ENCODE measurements around the gene SEMA3E. TPM values are rescaled to one million over a fixed set of nuclear protein-coding genes. Genes with fewer than 3 reads are reported as not detected.

SEMA3E gene
- total and polyA plus RNA-seq, 9 of the 15 experiments (the other 6 are each of a cell fraction or from before 2014, with no cell fraction given) = 0.01 to 1.4 (median 0.14) TPM; not detected in 2

GRCh38 chr7:83487801-83488200 is 161.1 kb downstream of the SEMA3E start (continued):
- TF ChIP-seq VEZF1 (CRISPR knock-in tag; IDR thresholded peaks at IDR 0.05) (no peak), SMC3 (conservative IDR thresholded peaks at IDR 0.05; ENCODE audit: insufficient read depth, low read depth, low read length) (no peak)

GRCh38 chr7:83486957-83487356 is 162.0 kb downstream of the SEMA3E start:
- FAIRE-seq (no peak), ATAC-seq (no peak), DNase-seq (ENCODE audit: extremely low read depth in 1 of 4, low spot score in 3 of 4) (no peak)
- no peaks in the 10 kb centered on the region for H3K79me2 ChIP-seq (ENCODE audit: control insufficient read depth, insufficient read depth, low read length)
- H3K36me3 ChIP-seq (ENCODE audit: control insufficient read depth, insufficient read depth, low read length) = no peaks in the 10 kb centered on the region
- no peaks in the 10 kb centered on the region for H4K20me1 ChIP-seq (replicated peaks; ENCODE audit: control insufficient read depth, insufficient read depth, low read length)
- no peaks in the 10 kb centered on the region for H3K9me3 ChIP-seq (replicated peaks; ENCODE audit: control insufficient read depth, insufficient read depth, low read depth, low read length)
- in situ Hi-C loops (cut with MboI) (no loop called here), intact Hi-C loops (cut with micrococcal nuclease) (no loop called here)
- H3K4me2 ChIP-seq (ENCODE audit: insufficient read depth, low read length) = no peak overlapping the region
- no peak overlapping the region for H3K27ac ChIP-seq (ENCODE audit: extremely low read depth, low read depth, low read length)
- H3K9ac ChIP-seq (ENCODE audit: insufficient read depth in 1 of 2, low read depth in 2 of 2, low read length in 2 of 2) = no peak overlapping the region
- no peak for TF ChIP-seq ZBED1 (IDR thresholded peaks at IDR 0.05)
- 0% methylated on average over 2 of the region's 2 CpGs for WGBS (ENCODE audit: insufficient coverage, low coverage, missing lambda C conversion rate)
- BruUV-seq (replicated peaks) = no TSS peak
- CTCF ChIA-PET (ENCODE audit: low intra/inter-chr PET ratio) = no interaction called here
- H2AFZ ChIP-seq (ENCODE audit: low read depth, low read length) = no peak overlapping the region
- POLR2A ChIA-PET = no interaction called here
- H3K9me1 ChIP-seq (ENCODE audit: control insufficient read depth, insufficient read depth, low read length) = no peaks in the 10 kb centered on the region
- no peaks in the 10 kb centered on the region for H3K4me1 ChIP-seq (replicated peaks in 1 of 2; ENCODE audit: control insufficient read depth in 2 of 2, insufficient read depth in 2 of 2, low read length in 2 of 2)
- H3K4me3 ChIP-seq = no peak overlapping the region
- H3K27me3 ChIP-seq (ENCODE audit: control insufficient read depth in 2 of 2, insufficient read depth in 2 of 2, low read length in 2 of 2) = no peaks in the 10 kb centered on the region

GRCh38 chr7:83486536-83486935 is 162.4 kb downstream of the SEMA3E start:
- no peak for DNase-seq (ENCODE audit: extremely low read depth in 1 of 4, low spot score in 3 of 4)
- Histone ChIP-seq H3K27me3 (ENCODE audit: control insufficient read depth in 2 of 2, insufficient read depth in 2 of 2, low read length in 2 of 2) (no peaks in the 10 kb centered on the region), H3K27ac (ENCODE audit: extremely low read depth, low read depth, low read length) (no peak overlapping the region), H3K4me1 (replicated peaks in 1 of 2; ENCODE audit: control insufficient read depth in 2 of 2, insufficient read depth in 2 of 2, low read length in 2 of 2) (no peaks in the 10 kb centered on the region), H3K9ac (ENCODE audit: insufficient read depth in 1 of 2, low read depth in 2 of 2, low read length in 2 of 2) (no peak overlapping the region), H3K79me2 (ENCODE audit: control insufficient read depth, insufficient read depth, low read length) (no peaks in the 10 kb centered on the region), H3K9me1 (ENCODE audit: control insufficient read depth, insufficient read depth, low read length) (no peaks in the 10 kb centered on the region), H3K9me3 (replicated peaks; ENCODE audit: control insufficient read depth, insufficient read depth, low read depth, low read length) (no peaks in the 10 kb centered on the region), H3K4me2 (ENCODE audit: insufficient read depth, low read length) (no peak overlapping the region), H3K4me3 (no peak overlapping the region), H3K36me3 (ENCODE audit: control insufficient read depth, insufficient read depth, low read length) (no peaks in the 10 kb centered on the region), H2AFZ (ENCODE audit: low read depth, low read length) (no peak overlapping the region), H4K20me1 (replicated peaks; ENCODE audit: control insufficient read depth, insufficient read depth, low read length) (no peaks in the 10 kb centered on the region)
- FAIRE-seq = no peak
- no peak for ATAC-seq
- intact Hi-C loops (cut with micrococcal nuclease) (no loop called here), in situ Hi-C loops (cut with MboI) (no loop called here)
- CTCF ChIA-PET (ENCODE audit: low intra/inter-chr PET ratio) = no interaction called here
- POLR2A ChIA-PET = no interaction called here
- BruUV-seq (replicated peaks) = no TSS peak
- WGBS (ENCODE audit: insufficient coverage, low coverage, missing lambda C conversion rate) = 3% methylated on average over 2 of the region's 2 CpGs
- TF ChIP-seq ZNF780A (CRISPR knock-in tag; IDR thresholded peaks at IDR 0.05) (no peak), TAL1 (IDR thresholded peaks at IDR 0.05) (no peak), NCOA2 (IDR thresholded peaks at IDR 0.05; ENCODE audit: partially characterized antibody in 2 of 2) (no peak), MEIS2 (IDR thresholded peaks at IDR 0.05; ENCODE audit: partially characterized antibody) (no peak), ILK (tag; IDR thresholded peaks at IDR 0.05; ENCODE audit: borderline replicate concordance, low read depth) (no peak), CHCHD3 (CRISPR knock-in tag; IDR thresholded peaks at IDR 0.05) (no peak), FOXK1 (CRISPR knock-in tag; IDR thresholded peaks at IDR 0.05; ENCODE audit: borderline replicate concordance) (no peak), RBM14 (IDR thresholded peaks at IDR 0.05; ENCODE audit: borderline replicate concordance, insufficient read depth, low read depth, low read length) (no peak), KAT2B (IDR thresholded peaks at IDR 0.05; ENCODE audit: low read depth, low read length) (no peak), EZH2 (IDR thresholded peaks at IDR 0.05; ENCODE audit: borderline replicate concordance, low read depth, low read length) (no peak), SMARCE1 (IDR thresholded peaks at IDR 0.05) (no peak)
